Measurements from ENCODE around the gene UBTF.
A peak's percentile ranks its signal among the peaks of the same experiment; 100 is the strongest.

Gene UBTF

GRCh38 chr17:44193326-44194084, 26.0 kb downstream of the UBTF start:
- no peak for DNase-seq

GRCh38 chr17:44192750-44193149, 26.7 kb downstream of the UBTF start:
- no peak for DNase-seq

GRCh38 chr17:44191941-44192496, 27.5 kb downstream of the UBTF start:
- no peak for DNase-seq

GRCh38 chr17:44191369-44191768, 28.1 kb downstream of the UBTF start:
- DNase-seq: no peak

- no peak for DNase-seq
Observed at GRCh38 chr17:44190481-44190880, 29.0 kb downstream of the UBTF start.

- no peak for DNase-seq
Observed at GRCh38 chr17:44188576-44189403, 30.7 kb downstream of the UBTF start.

- no peak for DNase-seq
Observed at GRCh38 chr17:44187131-44187899, 32.2 kb downstream of the UBTF start.

GRCh38 chr17:44186307-44187130, 33.0 kb downstream of the UBTF start, which contains the start of gene TMUB2:
TSS of gene TMUB2 (plus strand) at chr17:44186972. CDS start at chr17:44187709, 737 bp downstream.
- DNase-seq: peak; percentile 99

GRCh38 chr17:44184212-44184810, 35.2 kb downstream of the UBTF start:
- no peak for DNase-seq

GRCh38 chr17:44183024-44183423, 36.5 kb downstream of the UBTF start:
- DNase-seq: no peak

- no peak for DNase-seq
Observed at GRCh38 chr17:44178133-44178532, 41.3 kb downstream of the UBTF start.

- DNase-seq: no peak
Observed at GRCh38 chr17:44177640-44178039, 41.8 kb downstream of the UBTF start.

- DNase-seq: no peak
Observed at GRCh38 chr17:44176671-44177501, 42.6 kb downstream of the UBTF start.

GRCh38 chr17:44176257-44176656, 43.2 kb downstream of the UBTF start:
- no peak for DNase-seq

- DNase-seq: no peak
Observed at GRCh38 chr17:44174427-44174826, 45.0 kb downstream of the UBTF start.

GRCh38 chr17:44171931-44172455, 47.5 kb downstream of the UBTF start:
- DNase-seq: no peak

GRCh38 chr17:44170499-44171201, 48.8 kb downstream of the UBTF start, which contains the start of gene ASB16:
TSS of gene ASB16 (plus strand) at chr17:44170704. CDS start at chr17:44170790, 86 bp downstream.
- DNase-seq: no peak

GRCh38 chr17:44170135-44170498, 49.4 kb downstream of the UBTF start:
- DNase-seq: no peak

- no peak for DNase-seq
Observed at GRCh38 chr17:44167181-44167861, 52.2 kb downstream of the UBTF start.
